PC-3 (cell line): ENCODE measurements around the gene SKIC8. TPM values are rescaled to one million over a fixed set of nuclear protein-coding genes. Genes with fewer than 3 reads are reported as not detected.

Experiments
- ATAC-seq: fragments of 200-7000 bp; cut with Tn5 transposase; 2 replicates; pipeline ENCODE4 v1.9.1; 2020; ENCODE audit warnings: mild to moderate bottlenecking, moderate library complexity
- BruUV-seq: library from RNA; stranded (reverse); fragments of 400-500 nt; replicated peaks from 2 replicates; lab custom pipeline; 2021; lab: Mats Ljungman, UMichigan
- CTCF ChIA-PET: fragments of 300-600 bp; sonication (Branson Sonifier 250); formaldehyde crosslinking; loops from one replicate; lab custom pipeline; 2022; ENCODE audit warnings: antibody characterized with exemption; lab: Charles Lee
- POLR2A ChIA-PET: fragments of 300-600 bp; sonication (Branson Sonifier 250); formaldehyde crosslinking; loops from one replicate; lab custom pipeline; 2022; ENCODE audit warnings: antibody characterized with exemption; ENCODE audit not compliant: unreplicated experiment; lab: Charles Lee
- DNase-seq: peaks from one replicate; pipeline ENCODE4 v3.0.0-alpha.2; 2015
- H2AFZ ChIP-seq: fragments of 300-600 bp; sonication (generic); 2 replicates; pipeline ENCODE4 v1.6.0; 2016; ENCODE audit warnings: antibody characterized with exemption, low read length
- H3F3A ChIP-seq: fragments of 300-600 bp; sonication (generic); one replicate; pipeline ENCODE4 v1.6.0; 2017; ENCODE audit warnings: antibody characterized with exemption, low read length, control low read depth, mild to moderate bottlenecking; ENCODE audit not compliant: unreplicated experiment
- H3K27ac ChIP-seq: fragments of 300-600 bp; sonication (generic); 2 replicates; pipeline ENCODE4 v1.5.1; 2016; ENCODE audit warnings: mild to moderate bottlenecking, low read length
- H3K27me3 ChIP-seq: fragments of 300-600 bp; sonication (generic); 2 replicates; pipeline ENCODE4 v1.6.1; 2016; ENCODE audit warnings: low read length, mixed read lengths
- H3K36me3 ChIP-seq: fragments of 300-600 bp; sonication (generic); 2 replicates; pipeline ENCODE4 v1.6.1; 2016; ENCODE audit warnings: low read depth, mixed run types, low read length, mixed read lengths
- H3K4me1 ChIP-seq: fragments of 300-600 bp; sonication (generic); 2 replicates; pipeline ENCODE4 v1.5.1; 2016; ENCODE audit warnings: low read length; ENCODE audit not compliant: insufficient read depth
- H3K4me2 ChIP-seq: fragments of 300-600 bp; sonication (generic); 2 replicates; pipeline ENCODE4 v1.6.0; 2016; ENCODE audit warnings: low read length
- H3K4me3 ChIP-seq: fragments of 300-600 bp; sonication (generic); 2 replicates; pipeline ENCODE4 v1.5.1; 2016; ENCODE audit warnings: mild to moderate bottlenecking, low read length, mixed read lengths
- H3K79me2 ChIP-seq: fragments of 300-600 bp; sonication (generic); 2 replicates; pipeline ENCODE4 v1.6.1; 2017; ENCODE audit warnings: low read length, mixed read lengths
- H3K9ac ChIP-seq: fragments of 300-600 bp; sonication (generic); 2 replicates; pipeline ENCODE4 v1.6.0; 2016; ENCODE audit warnings: mild to moderate bottlenecking, low read length
- H3K9me2 ChIP-seq: fragments of 300-600 bp; sonication (generic); replicated peaks from 2 replicates; pipeline ENCODE4 v1.6.1; 2016; ENCODE audit warnings: mixed run types, low read length, mixed read lengths
- H3K9me3 ChIP-seq: fragments of 300-600 bp; sonication (generic); 2 replicates; pipeline ENCODE4 v1.6.1; 2016; ENCODE audit warnings: low read length, mixed read lengths
- H4K20me1 ChIP-seq: fragments of 300-600 bp; sonication (generic); 2 replicates; pipeline ENCODE4 v1.6.1; 2016; ENCODE audit warnings: low read length, mixed read lengths
- EZH2 ChIP-seq: fragments of 300-600 bp; sonication (generic); IDR thresholded peaks from one replicate; pipeline ENCODE4 v1.6.1; 2017; ENCODE audit warnings: antibody characterized with exemption, mild to moderate bottlenecking, low read length; ENCODE audit not compliant: unreplicated experiment
- EZH2phosphoT487 ChIP-seq: fragments of 300-600 bp; sonication (generic); IDR thresholded peaks from 2 replicates; pipeline ENCODE4 v1.6.1; 2018; ENCODE audit warnings: mild to moderate bottlenecking, antibody characterized with exemption, low read length, borderline replicate concordance
- intact Hi-C: fragments of 100-400 bp; cut with micrococcal nuclease; formaldehyde crosslinking; loops from 2 replicates; pipeline ENCODE4 v1.9.0; 2023
- total RNA-seq: library from RNA; depleted of rRNA; stranded (reverse); fragments of >200 nt; gene quantifications from 2 replicates; pipeline ENCODE4 v1.2.3, GENCODE V29; 2014
- TF ChIP-seq, protein P1 (sequence below): fragments of 300-600 bp; sonication (generic); conservative IDR thresholded peaks from 2 replicates; pipeline ENCODE4 v1.5.1; 2017; ENCODE audit warnings: antibody characterized with exemption, low read depth, mild to moderate bottlenecking, low read length

Gene SKIC8
- total RNA-seq, 1 experiment from 2014 or later: 56.1 TPM

DNA sequence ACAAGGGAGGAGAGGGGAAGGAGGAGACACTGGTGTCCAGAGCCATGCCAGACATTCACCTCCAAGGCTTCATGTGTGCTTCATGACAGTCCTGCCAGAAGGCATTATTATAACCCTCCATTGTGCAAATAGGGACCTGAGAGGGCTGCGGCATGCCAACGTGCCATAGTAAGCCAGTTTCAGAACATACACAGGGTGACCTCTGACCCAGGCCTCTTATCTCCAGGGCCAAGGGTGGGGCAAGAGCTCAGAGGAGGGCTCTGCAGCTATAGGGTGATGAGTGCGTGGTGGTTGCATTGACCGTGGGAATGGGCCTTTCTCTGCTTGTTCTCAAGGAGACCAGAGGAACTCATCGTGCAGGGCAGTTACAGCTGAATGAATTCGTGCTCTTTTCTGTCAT, 55.3 kb downstream of the SKIC8 start:
- Histone ChIP-seq H3K36me3 (no peaks in the 10 kb centered on the region), H3K27ac (no peak overlapping the region), H3K9me2 (no peaks in the 10 kb centered on the region), H3K9ac (no peak overlapping the region), H3K9me3 (no peaks in the 10 kb centered on the region), H3K79me2 (no peaks in the 10 kb centered on the region), H3K4me3 (no peak overlapping the region), H3K27me3 (no peaks in the 10 kb centered on the region), H3K4me2 (no peak overlapping the region), H4K20me1 (no peaks in the 10 kb centered on the region), H2AFZ (no peak overlapping the region), H3K4me1 (no peaks in the 10 kb centered on the region), H3F3A (no peaks in the 10 kb centered on the region)
- no peak for TF ChIP-seq EZH2phosphoT487
- CTCF ChIA-PET: no interaction called here
- intact Hi-C loops: loop anchor here (5.0 kb wide), 2 partner anchors 47 to 112 kb away; partner anchors contain the start of gene CIB2
- DNase-seq: no peak
- no TSS peak for BruUV-seq
- no peak for ATAC-seq
- POLR2A ChIA-PET: no interaction called here

DNA sequence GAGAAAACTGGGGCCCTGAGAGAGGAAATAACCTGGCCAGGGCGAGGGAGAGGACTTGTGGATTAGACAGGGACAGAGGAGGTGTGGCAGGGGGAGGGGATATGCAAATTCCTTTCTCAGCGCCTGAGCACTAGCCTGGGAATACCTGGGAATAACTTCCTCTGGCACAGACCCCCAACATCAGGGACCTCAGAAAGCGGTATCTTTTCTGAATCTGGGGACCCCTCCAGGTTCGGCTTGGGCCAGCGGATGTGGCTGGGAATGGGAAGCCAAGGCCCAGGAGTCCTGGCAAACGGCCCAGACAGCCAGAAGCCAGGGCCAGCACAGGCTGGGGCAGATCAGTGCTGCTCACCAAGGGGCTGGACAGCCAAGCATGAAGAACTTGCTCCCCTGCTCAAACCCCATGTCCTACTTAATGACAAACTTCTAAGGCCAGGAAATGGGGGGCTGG, 55.9 kb downstream of the SKIC8 start:
- no peak for DNase-seq
- ChIA-PET POLR2A (no interaction called here), CTCF (no interaction called here)
- BruUV-seq: no TSS peak
- Histone ChIP-seq H3K4me2 (no peak overlapping the region), H3K9me3 (no peaks in the 10 kb centered on the region), H3K36me3 (no peaks in the 10 kb centered on the region), H3K4me1 (no peaks in the 10 kb centered on the region), H3F3A (no peaks in the 10 kb centered on the region), H2AFZ (no peak overlapping the region), H3K79me2 (no peaks in the 10 kb centered on the region), H4K20me1 (no peaks in the 10 kb centered on the region), H3K9me2 (no peaks in the 10 kb centered on the region), H3K9ac (no peak overlapping the region), H3K4me3 (no peak overlapping the region), H3K27ac (no peak overlapping the region), H3K27me3 (no peaks in the 10 kb centered on the region)
- ATAC-seq: no peak
- TF ChIP-seq EZH2 (no peak), EZH2phosphoT487 (no peak)
- TF ChIP-seq, protein P1, sequence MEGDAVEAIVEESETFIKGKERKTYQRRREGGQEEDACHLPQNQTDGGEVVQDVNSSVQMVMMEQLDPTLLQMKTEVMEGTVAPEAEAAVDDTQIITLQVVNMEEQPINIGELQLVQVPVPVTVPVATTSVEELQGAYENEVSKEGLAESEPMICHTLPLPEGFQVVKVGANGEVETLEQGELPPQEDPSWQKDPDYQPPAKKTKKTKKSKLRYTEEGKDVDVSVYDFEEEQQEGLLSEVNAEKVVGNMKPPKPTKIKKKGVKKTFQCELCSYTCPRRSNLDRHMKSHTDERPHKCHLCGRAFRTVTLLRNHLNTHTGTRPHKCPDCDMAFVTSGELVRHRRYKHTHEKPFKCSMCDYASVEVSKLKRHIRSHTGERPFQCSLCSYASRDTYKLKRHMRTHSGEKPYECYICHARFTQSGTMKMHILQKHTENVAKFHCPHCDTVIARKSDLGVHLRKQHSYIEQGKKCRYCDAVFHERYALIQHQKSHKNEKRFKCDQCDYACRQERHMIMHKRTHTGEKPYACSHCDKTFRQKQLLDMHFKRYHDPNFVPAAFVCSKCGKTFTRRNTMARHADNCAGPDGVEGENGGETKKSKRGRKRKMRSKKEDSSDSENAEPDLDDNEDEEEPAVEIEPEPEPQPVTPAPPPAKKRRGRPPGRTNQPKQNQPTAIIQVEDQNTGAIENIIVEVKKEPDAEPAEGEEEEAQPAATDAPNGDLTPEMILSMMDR: no peak
- intact Hi-C loops: loop anchor here (5.0 kb wide), 2 partner anchors 46 to 111 kb away; partner anchors contain the start of gene CIB2

DNA sequence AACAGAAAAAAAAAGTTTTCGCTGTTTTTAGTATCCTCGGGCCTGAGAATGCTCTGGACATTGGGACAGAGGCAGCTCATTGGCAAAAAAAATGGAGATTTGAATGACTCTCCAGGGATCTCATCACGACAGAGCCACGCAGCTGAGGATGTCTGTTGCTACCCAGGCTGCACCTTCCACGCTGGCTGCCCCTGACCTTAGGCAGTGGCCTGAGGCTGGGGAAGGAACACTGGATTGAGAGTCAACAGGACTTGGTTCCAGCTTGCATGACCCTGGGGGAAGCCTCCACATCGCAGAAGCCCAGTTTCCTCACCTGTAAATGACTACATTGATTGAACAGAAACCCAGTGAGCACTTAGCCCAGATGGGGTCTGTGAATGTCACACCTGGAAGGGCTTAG, 56.4 kb downstream of the SKIC8 start:
- Histone ChIP-seq H3K27ac (no peak overlapping the region), H3K9ac (no peak overlapping the region), H3K9me2 (no peaks in the 10 kb centered on the region), H3K36me3 (no peaks in the 10 kb centered on the region), H3K27me3 (no peaks in the 10 kb centered on the region), H4K20me1 (no peaks in the 10 kb centered on the region), H3K79me2 (no peaks in the 10 kb centered on the region), H3K4me3 (no peak overlapping the region), H3K4me1 (no peaks in the 10 kb centered on the region), H3F3A (no peaks in the 10 kb centered on the region), H3K4me2 (no peak overlapping the region), H2AFZ (no peak overlapping the region), H3K9me3 (no peaks in the 10 kb centered on the region)
- ChIA-PET POLR2A (no interaction called here), CTCF (no interaction called here)
- TF ChIP-seq, protein P1: no peak
- TF ChIP-seq EZH2 (no peak), EZH2phosphoT487 (no peak)
- DNase-seq (no peak), ATAC-seq (no peak)
- no TSS peak for BruUV-seq
- intact Hi-C loops: loop anchor here (5.0 kb wide), 2 partner anchors 46 to 111 kb away; partner anchors contain the start of gene CIB2
